Smooth muscle cell (in vitro differentiated cells): ENCODE measurements around the gene SLC35F1. TPM values are rescaled to one million over a fixed set of nuclear protein-coding genes. Genes with fewer than 3 reads are reported as not detected.
"Not testable (repeated sequence)": the region's sequence is repeated elsewhere in the genome, so short reads cannot be mapped to it uniquely, and the experiment has no call there.

Experiments used
- DNase-seq: peaks from one replicate; lab custom pipeline; 2025; ENCODE audit not compliant: unreplicated experiment; lab: John Stamatoyannopoulos, UW
- H2AFZ ChIP-seq: fragments of 200-600 bp; sonication (generic); 2 replicates; pipeline ENCODE4 v1.6.0; 2016; ENCODE audit warnings: antibody characterized with exemption, low read depth, mild to moderate bottlenecking
- H3F3A ChIP-seq: fragments of 200-600 bp; sonication (generic); 2 replicates; pipeline ENCODE4 v1.6.0; 2017; ENCODE audit warnings: antibody characterized with exemption, low read depth
- H3K27ac ChIP-seq: fragments of 200-600 bp; sonication (generic); 2 replicates; pipeline ENCODE4 v1.5.1; 2016; ENCODE audit warnings: low read depth, mild to moderate bottlenecking
- H3K27me3 ChIP-seq: fragments of 200-600 bp; sonication (generic); 2 replicates; pipeline ENCODE4 v1.6.1; 2016; ENCODE audit warnings: low read depth, mild to moderate bottlenecking
- H3K36me3 ChIP-seq: fragments of 200-600 bp; sonication (generic); 2 replicates; pipeline ENCODE4 v1.5.1; 2016; ENCODE audit warnings: low read depth
- H3K4me1 ChIP-seq: fragments of 200-600 bp; sonication (generic); 2 replicates; pipeline ENCODE4 v1.5.1; 2016; ENCODE audit warnings: low read depth
- H3K4me2 ChIP-seq: fragments of 200-600 bp; sonication (generic); 2 replicates; pipeline ENCODE4 v1.6.0; 2016; ENCODE audit warnings: mild to moderate bottlenecking
- H3K4me3 ChIP-seq: fragments of 200-600 bp; sonication (generic); 2 replicates; pipeline ENCODE4 v1.5.1; 2016; ENCODE audit warnings: mild to moderate bottlenecking
- H3K79me2 ChIP-seq: fragments of 200-600 bp; sonication (generic); 2 replicates; pipeline ENCODE4 v1.6.0; 2016; ENCODE audit warnings: low read depth, mild to moderate bottlenecking
- H3K9ac ChIP-seq: fragments of 200-600 bp; sonication (generic); 2 replicates; pipeline ENCODE4 v1.6.0; 2016; ENCODE audit warnings: low read depth
- H3K9me3 ChIP-seq: fragments of 200-600 bp; sonication (generic); replicated peaks from 2 replicates; pipeline ENCODE4 v1.5.1; 2016; ENCODE audit warnings: low read depth
- H4K20me1 ChIP-seq: fragments of 200-600 bp; sonication (generic); 2 replicates; pipeline ENCODE4 v1.6.0; 2016; ENCODE audit warnings: low read depth
- CTCF ChIP-seq: fragments of 200-600 bp; sonication (generic); IDR thresholded peaks from 2 replicates; pipeline ENCODE4 v1.5.1; 2017; ENCODE audit warnings: borderline replicate concordance, mild to moderate bottlenecking, antibody characterized with exemption; ENCODE audit not compliant: insufficient read depth, poor library complexity, severe bottlenecking
- WGBS: methylation state at CpG from one replicate; pipeline ENCODE4 v1.1.7; 2016; ENCODE audit warnings: low lambda C conversion rate; 5-methylcytosine and 5-hydroxymethylcytosine counted together
- polyA plus RNA-seq: library from polyadenylated mRNA; unstranded; fragments of >200 nt; fragmentation: Nextera tagmentation; extraction: Ambion mirVana; gene quantifications from 2 replicates; pipeline ENCODE4 v1.2.1, GENCODE V29; 2016
- total RNA-seq: library from RNA; depleted of rRNA; stranded (reverse); fragments of >200 nt; gene quantifications from 2 replicates; pipeline ENCODE4 v1.2.3, GENCODE V29; 2014

Gene SLC35F1
- total and polyA plus RNA-seq, 2 experiments from 2014 or later = 0.05 to 0.09 TPM

- H3K27me3 ChIP-seq = no peaks in the 10 kb centered on the region
- no peak overlapping the region for H3K4me3 ChIP-seq
- no peaks in the 10 kb centered on the region for H3F3A ChIP-seq
- no peaks in the 10 kb centered on the region for H3K9me3 ChIP-seq
- 84% methylated on average over 4 of the region's 4 CpGs for WGBS
- H4K20me1 ChIP-seq = no peaks in the 10 kb centered on the region
- H3K79me2 ChIP-seq = no peaks in the 10 kb centered on the region
- no peak overlapping the region for H3K27ac ChIP-seq
- H3K9ac ChIP-seq = no peak overlapping the region
- no peak overlapping the region for H3K4me2 ChIP-seq
- H2AFZ ChIP-seq = no peak overlapping the region
- H3K4me1 ChIP-seq = no peaks in the 10 kb centered on the region
- TF ChIP-seq CTCF = no peak
- no peaks in the 10 kb centered on the region for H3K36me3 ChIP-seq
- DNase-seq = no peak
Measured at GRCh38 chr6:118029967-118030366, 122.9 kb downstream of the SLC35F1 start.

- H4K20me1 ChIP-seq, H3F3A ChIP-seq, H2AFZ ChIP-seq, H3K4me3 ChIP-seq, H3K27ac ChIP-seq, H3K4me1 ChIP-seq, DNase-seq, H3K9ac ChIP-seq, H3K4me2 ChIP-seq, H3K9me3 ChIP-seq, H3K27me3 ChIP-seq, H3K79me2 ChIP-seq, H3K36me3 ChIP-seq: not testable (repeated sequence)
- WGBS = 92% methylated on average over 3 of the region's 3 CpGs
Measured at GRCh38 chr6:118037479-118037878, 130.4 kb downstream of the SLC35F1 start.

GRCh38 chr6:118042855-118043254, 135.8 kb downstream of the SLC35F1 start:
- Histone ChIP-seq H3K36me3 (no peaks in the 10 kb centered on the region), H4K20me1 (no peaks in the 10 kb centered on the region), H3K9me3 (no peaks in the 10 kb centered on the region), H3K9ac (no peak overlapping the region), H3K4me1 (no peaks in the 10 kb centered on the region), H3K27ac (no peak overlapping the region), H3K27me3 (no peaks in the 10 kb centered on the region), H2AFZ (no peak overlapping the region), H3K4me2 (no peak overlapping the region), H3F3A (no peaks in the 10 kb centered on the region), H3K79me2 (no peaks in the 10 kb centered on the region), H3K4me3 (no peak overlapping the region)
- DNase-seq = no peak
- 79% methylated on average over 4 of the region's 4 CpGs for WGBS
- TF ChIP-seq CTCF = no peak

GRCh38 chr6:118044275-118044674, 137.2 kb downstream of the SLC35F1 start:
- no peak overlapping the region for H3K27ac ChIP-seq
- H2AFZ ChIP-seq = no peak overlapping the region
- H3F3A ChIP-seq = no peaks in the 10 kb centered on the region
- no peaks in the 10 kb centered on the region for H4K20me1 ChIP-seq
- no peaks in the 10 kb centered on the region for H3K27me3 ChIP-seq
- TF ChIP-seq CTCF = no peak
- no peak overlapping the region for H3K4me2 ChIP-seq
- H3K4me3 ChIP-seq = no peak overlapping the region
- no peaks in the 10 kb centered on the region for H3K4me1 ChIP-seq
- H3K79me2 ChIP-seq = no peaks in the 10 kb centered on the region
- H3K9ac ChIP-seq = no peak overlapping the region
- 84% methylated on average over 2 of the region's 2 CpGs for WGBS
- H3K9me3 ChIP-seq = no peaks in the 10 kb centered on the region
- DNase-seq = no peak
- no peaks in the 10 kb centered on the region for H3K36me3 ChIP-seq
